ENCODE data around the gene PIANP.

- TF ChIP-seq POLR2AphosphoS5 (IDR thresholded peaks at IDR 0.05; ENCODE audit: low read depth) (no peak), CTCF (IDR thresholded peaks at IDR 0.05; ENCODE audit: insufficient read depth, low read length) (no peak), SPI1 (IDR thresholded peaks at IDR 0.05; ENCODE audit: borderline replicate concordance, low read depth) (no peak)
Observed at GRCh38 chr12:6691473-6691872, 9.1 kb downstream of the PIANP start.
